Duodenal mucosa (tissue), 2 donors: ENCODE data around the gene AEBP1.
A peak's percentile ranks its signal among the peaks of the same experiment; 100 is the strongest.
"Not testable (repeated sequence)": the region's sequence is repeated elsewhere in the genome, so short reads cannot be mapped to it uniquely, and the experiment has no call there.

ENCODE experiments used
- H3K27ac ChIP-seq: one replicate; pipeline ENCODE4 v1.7.0; 2013; ENCODE audit warnings: low read depth, low read length
- H3K27me3 ChIP-seq, 2 donors: one replicate each; pipeline ENCODE4 v1.7.0; 2013; ENCODE audit warnings: low read length in 2 of 2, control low read depth in 1 of 2; ENCODE audit not compliant: insufficient read depth in 2 of 2, control insufficient read depth in 1 of 2
- H3K36me3 ChIP-seq, 2 donors: one replicate each; pipeline ENCODE4 v1.7.0; 2013; ENCODE audit warnings: low read length in 2 of 2, control low read depth in 1 of 2; ENCODE audit not compliant: insufficient read depth in 2 of 2, control insufficient read depth in 1 of 2
- H3K4me1 ChIP-seq, 2 donors: one replicate each; pipeline ENCODE4 v1.7.0; 2013; ENCODE audit warnings: low read length in 2 of 2, control low read depth in 1 of 2; ENCODE audit not compliant: insufficient read depth in 2 of 2, control insufficient read depth in 1 of 2
- H3K4me3 ChIP-seq, 2 donors: one replicate each; pipeline ENCODE4 v1.7.0; 2013; ENCODE audit warnings: low read length in 2 of 2, low read depth in 1 of 2
- H3K9ac ChIP-seq, 2 donors: one replicate each; pipeline ENCODE4 v1.7.0; 2013; ENCODE audit warnings: low read length in 2 of 2, low read depth in 1 of 2
- H3K9me3 ChIP-seq, 2 donors: one replicate each; pipeline ENCODE4 v1.7.0; 2013; ENCODE audit warnings: low read length in 2 of 2, control low read depth in 1 of 2; ENCODE audit not compliant: control insufficient read depth in 1 of 2

AEBP1 gene

DNA sequence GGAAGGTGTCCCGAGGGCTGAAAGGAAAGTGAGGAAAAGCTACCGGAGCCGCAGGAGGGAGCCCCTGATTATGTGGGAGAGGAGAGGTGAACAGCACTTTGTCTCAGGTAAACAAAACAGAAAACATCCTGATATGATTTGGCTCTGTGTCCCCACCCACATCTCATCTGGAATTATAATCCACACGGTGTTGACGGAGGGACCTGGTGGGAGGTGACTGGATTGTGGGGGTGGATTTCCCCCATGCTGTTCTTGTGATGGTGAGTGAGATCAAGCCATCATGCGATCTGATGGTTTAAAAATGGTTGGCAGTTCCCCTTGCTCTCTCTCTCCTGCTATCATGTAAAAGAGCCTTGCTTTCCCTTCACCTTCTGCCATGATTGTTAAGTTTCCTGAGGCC is 16.2 kb downstream of the AEBP1 start:
- Histone ChIP-seq H3K4me3 (no peak overlapping the region), H3K27me3 (no peaks in the 10 kb centered on the region), H3K9ac (no peak overlapping the region), H3K4me1 (peaks cover 6 to 12% of the 10 kb centered on the region in 2 donors), H3K27ac (no peak overlapping the region), H3K9me3 (no peaks in the 10 kb centered on the region), H3K36me3 (peaks cover 9 to 44% of the 10 kb centered on the region in 2 donors)

GRCh38 chr7:44121761-44122420 is 17.7 kb downstream of the AEBP1 start:
- Histone ChIP-seq H3K4me3 (no peak overlapping the region), H3K36me3 (peaks cover 4 to 34% of the 10 kb centered on the region in 2 donors), H3K27me3 (no peaks in the 10 kb centered on the region), H3K9ac (no peak overlapping the region), H3K27ac (no peak overlapping the region), H3K9me3 (no peaks in the 10 kb centered on the region), H3K4me1 (peaks cover 6 to 12% of the 10 kb centered on the region in 2 donors)

DNA sequence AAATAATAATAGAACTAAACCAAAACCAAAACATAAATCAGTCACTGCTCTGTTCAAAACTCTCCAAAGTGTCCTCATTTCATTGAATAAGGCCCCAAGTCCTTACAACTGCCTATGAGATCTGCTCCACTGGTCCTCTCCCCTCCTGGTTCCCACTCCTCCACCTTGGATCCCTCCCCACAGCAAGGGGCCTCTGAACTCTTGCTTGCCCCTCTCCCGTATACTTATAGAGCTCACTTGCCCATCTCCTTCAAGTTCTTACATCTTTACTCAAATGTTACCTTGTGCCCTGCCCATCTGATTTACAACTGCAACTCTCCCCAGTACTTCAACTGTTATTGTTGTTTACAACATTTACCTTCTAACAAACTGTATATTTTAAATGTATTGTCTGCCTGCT is 18.4 kb downstream of the AEBP1 start:
- Histone ChIP-seq H3K4me1 (peaks cover 6 to 12% of the 10 kb centered on the region in 2 donors), H3K27ac (no peak overlapping the region), H3K27me3 (no peaks in the 10 kb centered on the region), H3K4me3 (peak overlapping the region; percentile 86 to 89), H3K9me3 (no peaks in the 10 kb centered on the region), H3K36me3 (peaks cover 4 to 27% of the 10 kb centered on the region in 2 donors), H3K9ac (peak overlapping the region; percentile 55 to 75)

DNA sequence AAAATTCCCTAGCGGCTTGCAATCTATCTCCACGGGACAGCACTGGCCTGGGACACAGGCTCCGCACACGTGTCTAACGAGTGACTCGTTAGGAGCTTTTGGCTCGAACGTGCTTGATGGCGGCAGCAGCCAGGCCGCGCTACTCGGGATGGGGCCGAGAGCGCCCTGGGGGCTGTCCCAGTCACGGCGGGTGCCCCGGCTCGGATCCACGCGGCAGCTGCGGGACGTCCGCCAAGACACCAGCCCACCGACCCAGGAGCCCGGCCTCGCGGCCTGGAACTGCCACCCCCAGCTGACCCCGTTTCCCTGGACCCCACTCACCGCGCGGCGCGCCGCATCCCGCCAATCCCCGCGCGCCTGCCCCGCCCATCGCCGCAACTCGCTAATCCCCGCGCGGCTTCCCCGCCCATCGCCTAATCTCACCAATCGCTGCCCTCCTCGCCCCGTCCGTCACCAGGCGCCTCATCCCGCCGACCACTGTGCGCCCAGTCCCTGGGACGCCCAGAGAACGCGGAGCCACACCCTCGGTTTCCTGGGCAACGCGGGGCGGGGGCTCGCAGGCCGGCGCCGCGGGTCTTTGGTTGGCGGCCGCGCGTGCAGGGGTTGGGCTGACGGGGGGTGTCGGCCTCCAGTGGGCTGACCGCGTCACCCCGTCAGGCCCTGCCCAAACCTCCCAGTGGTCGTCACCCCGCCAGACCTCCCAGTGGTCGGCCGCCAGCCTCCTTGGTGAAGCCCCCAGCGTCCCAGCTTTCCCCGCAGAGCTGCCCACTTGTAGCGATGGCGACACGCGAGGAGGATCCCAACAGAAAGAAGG is 19.3 kb downstream of the AEBP1 start, which contains the start of gene POLD2:
Gene POLD2, minus strand, starts transcription at position 359 of the 814 bp plus-strand sequence. CDS start 1,495 bp downstream, outside the sequence.
- Histone ChIP-seq H3K4me1 (peaks cover 6 to 12% of the 10 kb centered on the region in 2 donors), H3K9ac (peak within 1 kb of the TSS; percentile 66 to 83), H3K27me3 (no peaks in the 10 kb centered on the region), H3K4me3 (peak within 1 kb of the TSS; percentile 86 to 89), H3K9me3 (no peaks in the 10 kb centered on the region), H3K27ac (peak within 1 kb of the TSS; percentile 52), H3K36me3 (peaks cover 0 to 19% of the 10 kb centered on the region in 2 donors)

- Histone ChIP-seq H3K9me3 (no peaks in the 10 kb centered on the region), H3K4me3 (no peak overlapping the region), H3K27ac (no peak overlapping the region), H3K4me1 (peaks cover 6 to 12% of the 10 kb centered on the region in 2 donors), H3K27me3 (no peaks in the 10 kb centered on the region), H3K36me3 (peaks cover 0 to 12% of the 10 kb centered on the region in 2 donors), H3K9ac (no peak overlapping the region)
Measured at GRCh38 chr7:44124822-44125202, 20.7 kb downstream of the AEBP1 start.

GRCh38 chr7:44126574-44126973 is 22.4 kb downstream of the AEBP1 start:
- H3K9ac ChIP-seq, H3K4me3 ChIP-seq, H3K27ac ChIP-seq, H3K9me3 ChIP-seq, H3K27me3 ChIP-seq, H3K36me3 ChIP-seq: not testable (repeated sequence)
- H3K4me1 ChIP-seq, result peaks cover 10 to 12% of the 10 kb centered on the region in 2 donors

- H3K27me3 ChIP-seq, result no peaks in the 10 kb centered on the region
- no peaks in the 10 kb centered on the region for H3K36me3 ChIP-seq
- H3K9me3 ChIP-seq, result no peaks in the 10 kb centered on the region
- H3K27ac ChIP-seq, result no peak overlapping the region
- no peak overlapping the region for H3K4me3 ChIP-seq
- H3K9ac ChIP-seq, result no peak overlapping the region
- peaks cover 10 to 12% of the 10 kb centered on the region in 2 donors for H3K4me1 ChIP-seq
Measured at GRCh38 chr7:44127161-44127560, 23.0 kb downstream of the AEBP1 start.

DNA sequence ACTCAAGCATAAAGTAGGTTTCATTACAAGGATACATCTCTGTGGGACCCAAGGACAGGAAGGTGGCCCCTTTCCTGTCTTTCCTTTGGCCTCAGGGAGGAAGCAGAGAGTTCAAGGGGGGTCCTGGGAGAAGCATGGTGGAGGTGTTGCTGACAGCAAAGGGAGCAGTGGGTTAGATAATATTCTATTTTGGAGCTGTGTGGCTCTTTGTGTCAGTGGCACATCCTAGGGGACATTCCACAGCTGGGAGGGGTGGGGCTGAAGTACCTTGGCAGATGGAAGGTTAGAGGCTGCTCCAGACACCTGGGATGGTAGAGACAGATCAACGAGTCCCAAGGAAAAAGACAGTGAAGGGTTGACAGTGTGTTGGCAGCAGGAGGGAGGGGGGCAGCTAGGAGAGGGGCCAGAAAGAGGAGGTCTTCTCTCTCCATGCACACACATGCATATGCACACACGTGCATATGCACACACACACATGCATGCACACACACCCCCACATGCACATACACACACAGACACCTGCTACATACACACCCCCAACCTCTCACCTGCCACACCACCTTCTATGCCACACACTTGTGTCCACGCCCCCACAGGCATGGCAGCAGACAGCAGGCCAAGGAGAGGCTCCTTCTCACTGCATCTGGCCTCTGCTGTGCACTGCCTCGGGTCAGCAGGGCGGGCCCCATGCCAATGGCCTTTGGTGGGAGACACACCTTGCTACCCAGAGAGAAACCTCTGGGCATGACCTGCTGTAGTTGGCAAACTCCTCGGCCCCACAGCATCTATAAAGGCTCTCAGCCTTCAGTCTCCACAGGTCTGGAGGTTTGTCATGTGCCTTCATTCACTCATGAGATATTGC is 24.8 kb downstream of the AEBP1 start:
- H3K9me3 ChIP-seq, result no peaks in the 10 kb centered on the region
- no peak overlapping the region for H3K9ac ChIP-seq
- no peaks in the 10 kb centered on the region for H3K27me3 ChIP-seq
- H3K27ac ChIP-seq, result no peak overlapping the region
- no peak overlapping the region for H3K4me3 ChIP-seq
- H3K36me3 ChIP-seq, result no peaks in the 10 kb centered on the region
- peaks cover 2 to 4% of the 10 kb centered on the region in 2 donors for H3K4me1 ChIP-seq

- Histone ChIP-seq H3K4me1 (peaks cover 0 to 4% of the 10 kb centered on the region in 2 donors), H3K27me3 (no peaks in the 10 kb centered on the region), H3K9ac (no peak overlapping the region), H3K9me3 (no peaks in the 10 kb centered on the region), H3K4me3 (no peak overlapping the region), H3K36me3 (no peaks in the 10 kb centered on the region), H3K27ac (no peak overlapping the region)
Measured at GRCh38 chr7:44131173-44132029, 27.3 kb downstream of the AEBP1 start.
